Measurements from ENCODE around the gene ATRIP. TPM values are rescaled to one million over a fixed set of nuclear protein-coding genes. Genes with fewer than 3 reads are reported as not detected.

Gene ATRIP
- total and polyA plus RNA-seq, 4 donors, result 1.7 to 4.6 (median 2.9) TPM

- DNase-seq (ENCODE audit: low spot score), result no peak
- 82% methylated on average over 13 of the region's 13 CpGs for WGBS
- peak overlapping the region in 1 of 2 donors; percentile 6 for H3K27ac ChIP-seq (ENCODE audit: low read depth in 1 of 2, low read length in 2 of 2)
Measured at GRCh38 chr3:48405343-48405881, 41.1 kb upstream of the ATRIP start.

GRCh38 chr3:48405971-48406370 is 40.6 kb upstream of the ATRIP start:
- H3K9me3 ChIP-seq (ENCODE audit: control insufficient read depth in 4 of 4, low read length in 3 of 4), result no peaks in the 10 kb centered on the region
- H3K36me3 ChIP-seq (ENCODE audit: control insufficient read depth in 4 of 4, insufficient read depth in 3 of 4, low read depth in 1 of 4, low read length in 3 of 4), result peaks cover 26 to 81% (median 44%) of the 10 kb centered on the region in 4 donors
- H3K4me1 ChIP-seq (ENCODE audit: control insufficient read depth in 4 of 4, insufficient read depth in 4 of 4, low read length in 3 of 4), result no peaks in the 10 kb centered on the region
- WGBS, result 76% methylated on average over 1 of the region's 1 CpG
- H3K27ac ChIP-seq (ENCODE audit: low read depth in 1 of 2, low read length in 2 of 2), result no peak overlapping the region
- DNase-seq (ENCODE audit: low spot score), result no peak
- no peaks in the 10 kb centered on the region for H3K27me3 ChIP-seq (ENCODE audit: control insufficient read depth in 4 of 4, insufficient read depth in 4 of 4, low read length in 3 of 4)
- H3K9ac ChIP-seq (ENCODE audit: low read depth in 1 of 2, low read length in 2 of 2), result no peak overlapping the region
- H3K4me3 ChIP-seq (ENCODE audit: low read depth in 1 of 3, low read length in 3 of 3), result no peak overlapping the region
- no peak for TF ChIP-seq CTCF (IDR thresholded peaks at IDR 0.05; ENCODE audit: low read depth, low read length, missing input control)
- TF ChIP-seq MAX (IDR thresholded peaks at IDR 0.05), result no peak
- no peak for TF ChIP-seq JUND (IDR thresholded peaks at IDR 0.05)
- no peak for TF ChIP-seq EGR1 (IDR thresholded peaks at IDR 0.05; ENCODE audit: low read depth in 2 of 2)
- TF ChIP-seq REST (IDR thresholded peaks at IDR 0.05), result no peak
- TF ChIP-seq FOXA1 (IDR thresholded peaks at IDR 0.05), result no peak
- no peak for TF ChIP-seq TAF1 (conservative IDR thresholded peaks at IDR 0.05)

More at GRCh38 chr3:48405343-48405881, 41.1 kb upstream of the ATRIP start:
- no peaks in the 10 kb centered on the region for H3K9me3 ChIP-seq (ENCODE audit: control insufficient read depth in 4 of 4, low read length in 3 of 4)
- H3K27me3 ChIP-seq (ENCODE audit: control insufficient read depth in 4 of 4, insufficient read depth in 4 of 4, low read length in 3 of 4), result no peaks in the 10 kb centered on the region
- H3K4me3 ChIP-seq (ENCODE audit: low read depth in 1 of 3, low read length in 3 of 3), result no peak overlapping the region
- H3K4me1 ChIP-seq (ENCODE audit: control insufficient read depth in 4 of 4, insufficient read depth in 4 of 4, low read length in 3 of 4), result no peaks in the 10 kb centered on the region
- peaks cover 21 to 75% (median 38%) of the 10 kb centered on the region in 4 donors for H3K36me3 ChIP-seq (ENCODE audit: control insufficient read depth in 4 of 4, insufficient read depth in 3 of 4, low read depth in 1 of 4, low read length in 3 of 4)
- no peak for TF ChIP-seq EGR1 (IDR thresholded peaks at IDR 0.05; ENCODE audit: low read depth in 2 of 2)
- TF ChIP-seq ZBTB33 (IDR thresholded peaks at IDR 0.05), result no peak
- no peak for TF ChIP-seq FOXA1 (IDR thresholded peaks at IDR 0.05)
- no peak overlapping the region for H3K9ac ChIP-seq (ENCODE audit: low read depth in 1 of 2, low read length in 2 of 2)

All from liver (tissue), 9 donors.